B cell (primary cell): ENCODE data around the gene TRIM9. TPM values are rescaled to one million over a fixed set of nuclear protein-coding genes. Genes with fewer than 3 reads are reported as not detected.

Experiments
- ATAC-seq: fragments of 200-7000 bp; cut with Tn5 transposase; one replicate; pipeline ENCODE4 v1.10.0; 2021; ENCODE audit warnings: low read depth, mild to moderate bottlenecking, moderate number of reproducible peaks, moderate library complexity
- CTCF ChIA-PET: fragments of 350-600 bp; sonication (Branson Sonifier 250); formaldehyde crosslinking; loops from one replicate; lab custom pipeline; 2021; ENCODE audit warnings: antibody characterized with exemption, inconsistent platforms; lab: Charles Lee
- POLR2A ChIA-PET: fragments of 350-600 bp; sonication (Branson Sonifier 250); formaldehyde crosslinking; loops from one replicate; lab custom pipeline; 2021; ENCODE audit warnings: antibody characterized with exemption; lab: Charles Lee
- DNase-seq: peaks from one replicate; pipeline ENCODE4 v3.0.0; 2013
- H2AFZ ChIP-seq: 2 replicates; pipeline ENCODE4 v1.6.1; 2012; ENCODE audit warnings: mild to moderate bottlenecking, low read depth, low read length; ENCODE audit not compliant: insufficient read depth, poor library complexity, severe bottlenecking
- H3K27ac ChIP-seq, 2 donors: 1 replicate in 1 of 2; 2 replicates in 1 of 2; pipeline ENCODE4 v1.5.1; 2012 to 2013; ENCODE audit warnings: low read length in 2 of 2, mild to moderate bottlenecking in 2 of 2, moderate library complexity in 1 of 2
- H3K27me3 ChIP-seq, 4 experiments: fragments of 200-600 bp in 1 of 4; sonication (generic) in 1 of 4; replicated peaks in 1 of 4; 1 replicate in 2 of 4; 2 replicates in 2 of 4; pipeline versions ENCODE4 v1.6.1 to v1.7.0; 2013 to 2016; ENCODE audit warnings: low read length in 3 of 4, mild to moderate bottlenecking in 2 of 4, mixed read lengths in 1 of 4, moderate library complexity in 1 of 4; ENCODE audit not compliant: insufficient read depth in 4 of 4, control insufficient read depth in 3 of 4; ENCODE audit errors: control extremely low read depth in 1 of 4
- H3K36me3 ChIP-seq, 2 experiments: replicated peaks in 1 of 2; 1 replicate in 1 of 2; 2 replicates in 1 of 2; pipeline versions ENCODE4 v1.6.1 to v1.7.1; 2013; ENCODE audit warnings: low read length in 1 of 2; ENCODE audit not compliant: insufficient read depth in 2 of 2, control insufficient read depth in 1 of 2; ENCODE audit errors: control extremely low read depth in 1 of 2, extremely low read depth in 1 of 2
- H3K4me1 ChIP-seq, 2 donors: fragments of 200-600 bp in 1 of 2; sonication (generic) in 1 of 2; 1 replicate in 1 of 2; 2 replicates in 1 of 2; pipeline versions ENCODE4 v1.5.1 to v1.6.1; 2013 to 2017; ENCODE audit warnings: low read length in 2 of 2; ENCODE audit not compliant: control insufficient read depth in 2 of 2, insufficient read depth in 2 of 2
- H3K4me2 ChIP-seq: replicated peaks from 2 replicates; pipeline ENCODE3; 2012; ENCODE audit warnings: mild to moderate bottlenecking, low read depth, low read length; ENCODE audit not compliant: poor library complexity, severe bottlenecking
- H3K4me3 ChIP-seq, 5 experiments: fragments of 200-600 bp in 1 of 5; sonication (generic) in 1 of 5; 1 replicate in 3 of 5; 2 replicates in 2 of 5; pipeline versions ENCODE4 v1.5.1 to v1.7.0; 2011 to 2016; ENCODE audit warnings: low read length in 4 of 5, mild to moderate bottlenecking in 4 of 5, low read depth in 2 of 5, control low read depth in 1 of 5, moderate library complexity in 1 of 5; ENCODE audit not compliant: insufficient read depth in 1 of 5; ENCODE audit errors: control extremely low read depth in 1 of 5, extremely low read depth in 1 of 5
- H3K79me2 ChIP-seq: fragments of 200-600 bp; sonication (generic); one replicate; pipeline ENCODE4 v1.6.0; 2016; ENCODE audit warnings: low read length; ENCODE audit not compliant: control insufficient read depth, insufficient read depth
- H3K9ac ChIP-seq: fragments of 200-600 bp; sonication (generic); 2 replicates; pipeline ENCODE4 v1.6.1; 2017; ENCODE audit warnings: mild to moderate bottlenecking, low read length, moderate library complexity
- H3K9me3 ChIP-seq, 3 donors: one replicate each; pipeline versions ENCODE4 v1.6.1 to v1.7.1; 2013; ENCODE audit warnings: low read length in 2 of 3; ENCODE audit not compliant: control insufficient read depth in 2 of 3, insufficient read depth in 1 of 3; ENCODE audit errors: control extremely low read depth in 1 of 3
- H4K20me1 ChIP-seq: 2 replicates; pipeline ENCODE4 v1.6.0; 2012; ENCODE audit warnings: mild to moderate bottlenecking, low read length; ENCODE audit not compliant: insufficient read depth, control insufficient read depth, poor library complexity, severe bottlenecking
- H3K27ac Mint-ChIP-seq: one replicate; pipeline ENCODE4 v1.8.0; 2021; ENCODE audit warnings: mixed read lengths
- H3K27me3 Mint-ChIP-seq: one replicate; pipeline ENCODE4 v1.8.0; 2021; ENCODE audit warnings: mixed read lengths
- H3K4me1 Mint-ChIP-seq: one replicate; pipeline ENCODE4 v1.8.0; 2021; ENCODE audit warnings: mixed read lengths
- H3K4me3 Mint-ChIP-seq: one replicate; pipeline ENCODE4 v1.8.0; 2021; ENCODE audit warnings: mixed read lengths
- H3K9me3 Mint-ChIP-seq: one replicate; pipeline ENCODE4 v1.8.0; 2022; ENCODE audit warnings: mixed read lengths; ENCODE audit not compliant: insufficient read depth
- EZH2 ChIP-seq: IDR thresholded peaks from 2 replicates; pipeline ENCODE4 v1.6.1; 2012; ENCODE audit warnings: borderline replicate concordance, low read depth, mild to moderate bottlenecking, moderate library complexity, low read length; ENCODE audit not compliant: insufficient read depth, poor library complexity, severe bottlenecking
- WGBS: methylation state at CpG from one replicate; pipeline ENCODE4 v1.1.5; 2013; ENCODE audit warnings: missing lambda C conversion rate; ENCODE audit not compliant: insufficient coverage; 5-methylcytosine and 5-hydroxymethylcytosine counted together
- intact Hi-C: fragments of 100-400 bp; cut with micrococcal nuclease; formaldehyde crosslinking; loops from one replicate; pipeline ENCODE4 v1.10.0; 2022
- polyA plus RNA-seq: library from polyadenylated mRNA; depleted of rRNA; stranded (reverse); fragments of >200 nt; gene quantifications from 2 replicates; pipeline ENCODE4 v1.2.3, GENCODE V29; 2012
- total RNA-seq, 2 donors: library from RNA; stranded (reverse); fragments of 120-200 nt in 1 of 2; gene quantifications; 1 replicate in 1 of 2; 2 replicates in 1 of 2; pipeline versions ENCODE4 v1.2.3 to v1.2.4, GENCODE V29; 2013 to 2022
- TF ChIP-seq, protein P1 (sequence below): fragments of 200-600 bp; IDR thresholded peaks from one replicate; pipeline ENCODE4 v1.8.0; 2022; ENCODE audit warnings: antibody characterized with exemption, mild to moderate bottlenecking

TRIM9 gene
- total and polyA plus RNA-seq, 2 donors (not counting 1 experiment from before 2014, with no cell fraction given): 0.24 to 0.32 TPM

DNA sequence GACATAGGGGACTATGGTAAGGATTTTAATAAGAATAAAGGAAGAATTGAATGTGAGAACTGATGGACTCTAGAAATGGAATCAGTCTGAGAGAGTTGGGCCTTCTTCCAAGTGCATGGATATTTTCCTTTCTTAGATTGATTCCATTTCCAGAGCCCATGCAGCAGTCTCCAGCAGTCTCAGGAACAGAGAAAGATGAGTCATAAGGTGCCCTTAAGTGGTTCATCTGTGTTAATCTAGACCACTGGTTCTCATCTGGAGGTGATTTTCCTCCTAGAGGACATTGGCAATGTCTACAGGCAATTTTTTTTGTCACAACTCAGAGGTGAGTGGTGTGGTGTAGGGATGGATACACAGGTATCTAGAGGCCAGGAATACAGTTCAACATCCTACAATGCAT lies 25.9 kb downstream of the TRIM9 start:
- DNase-seq: no peak
- no peak for TF ChIP-seq EZH2
- TF ChIP-seq, protein P1, sequence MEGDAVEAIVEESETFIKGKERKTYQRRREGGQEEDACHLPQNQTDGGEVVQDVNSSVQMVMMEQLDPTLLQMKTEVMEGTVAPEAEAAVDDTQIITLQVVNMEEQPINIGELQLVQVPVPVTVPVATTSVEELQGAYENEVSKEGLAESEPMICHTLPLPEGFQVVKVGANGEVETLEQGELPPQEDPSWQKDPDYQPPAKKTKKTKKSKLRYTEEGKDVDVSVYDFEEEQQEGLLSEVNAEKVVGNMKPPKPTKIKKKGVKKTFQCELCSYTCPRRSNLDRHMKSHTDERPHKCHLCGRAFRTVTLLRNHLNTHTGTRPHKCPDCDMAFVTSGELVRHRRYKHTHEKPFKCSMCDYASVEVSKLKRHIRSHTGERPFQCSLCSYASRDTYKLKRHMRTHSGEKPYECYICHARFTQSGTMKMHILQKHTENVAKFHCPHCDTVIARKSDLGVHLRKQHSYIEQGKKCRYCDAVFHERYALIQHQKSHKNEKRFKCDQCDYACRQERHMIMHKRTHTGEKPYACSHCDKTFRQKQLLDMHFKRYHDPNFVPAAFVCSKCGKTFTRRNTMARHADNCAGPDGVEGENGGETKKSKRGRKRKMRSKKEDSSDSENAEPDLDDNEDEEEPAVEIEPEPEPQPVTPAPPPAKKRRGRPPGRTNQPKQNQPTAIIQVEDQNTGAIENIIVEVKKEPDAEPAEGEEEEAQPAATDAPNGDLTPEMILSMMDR: no peak
- H3K27ac ChIP-seq: no peak overlapping the region
- peaks cover 0 to 4% (median 1%) of the 10 kb centered on the region in 3 donors for H3K9me3 ChIP-seq
- intact Hi-C loops: no loop called here
- no peak overlapping the region for H3K4me3 Mint-ChIP-seq
- no peaks in the 10 kb centered on the region for H3K4me1 ChIP-seq
- no peaks in the 10 kb centered on the region for H3K79me2 ChIP-seq
- no peaks in the 10 kb centered on the region for H3K4me1 Mint-ChIP-seq
- H3K9ac ChIP-seq: no peak overlapping the region
- H3K36me3 ChIP-seq: no peaks in the 10 kb centered on the region
- CTCF ChIA-PET: no interaction called here
- H3K4me2 ChIP-seq: no peak overlapping the region
- peaks cover 4% of the 10 kb centered on the region for H3K27me3 Mint-ChIP-seq
- peaks cover 0 to 3% (median 0%) of the 10 kb centered on the region in 4 experiments for H3K27me3 ChIP-seq
- no peaks in the 10 kb centered on the region for H3K9me3 Mint-ChIP-seq
- no peaks in the 10 kb centered on the region for H4K20me1 ChIP-seq
- no peak overlapping the region for H3K4me3 ChIP-seq
- ATAC-seq: no peak
- POLR2A ChIA-PET: no interaction called here
- H2AFZ ChIP-seq: no peak overlapping the region
- H3K27ac Mint-ChIP-seq: no peak overlapping the region

DNA sequence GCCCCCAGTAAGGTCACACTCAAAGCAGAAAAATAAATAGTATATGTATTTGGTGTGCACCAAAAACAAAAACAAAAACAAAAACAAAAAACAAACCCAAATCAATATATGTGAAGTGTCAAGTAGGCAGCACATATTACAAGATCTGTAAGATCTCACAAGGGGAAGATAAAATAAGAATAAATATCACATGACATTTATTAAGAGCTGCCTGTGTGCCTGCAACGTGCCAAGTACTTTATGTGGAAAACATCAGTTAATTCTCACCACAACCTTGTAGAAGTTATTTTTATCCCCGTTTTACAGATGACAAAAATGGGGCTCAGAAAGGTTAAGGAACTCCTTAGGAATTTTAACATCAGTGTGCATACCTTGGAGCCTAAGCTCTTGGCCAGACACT lies 26.6 kb downstream of the TRIM9 start:
- Histone ChIP-seq H3K36me3 (no peaks in the 10 kb centered on the region), H3K4me3 (no peak overlapping the region), H2AFZ (no peak overlapping the region), H3K79me2 (no peaks in the 10 kb centered on the region), H3K9me3 (peaks cover 0 to 5% (median 1%) of the 10 kb centered on the region in 3 donors), H3K27ac (no peak overlapping the region), H3K27me3 (peaks cover 0 to 3% (median 0%) of the 10 kb centered on the region in 4 experiments), H3K4me1 (no peaks in the 10 kb centered on the region), H3K9ac (no peak overlapping the region), H3K4me2 (no peak overlapping the region), H4K20me1 (no peaks in the 10 kb centered on the region)
- no CpG with 5 or more reads among the region's 2 CpGs for WGBS
- TF ChIP-seq, protein P1: no peak
- TF ChIP-seq EZH2: no peak
- no peaks in the 10 kb centered on the region for H3K9me3 Mint-ChIP-seq
- intact Hi-C loops: no loop called here
- CTCF ChIA-PET: no interaction called here
- POLR2A ChIA-PET: no interaction called here
- H3K4me3 Mint-ChIP-seq: no peak overlapping the region
- no peak for ATAC-seq
- no peak overlapping the region for H3K27ac Mint-ChIP-seq
- DNase-seq: no peak
- peaks cover 4% of the 10 kb centered on the region for H3K27me3 Mint-ChIP-seq
- no peaks in the 10 kb centered on the region for H3K4me1 Mint-ChIP-seq
